ENCODE measurements around the gene GNG2.

- TF ChIP-seq CTCF (IDR thresholded peaks at IDR 0.05), result no peak
- TF ChIP-seq POLR2A (IDR thresholded peaks at IDR 0.05), result no peak
Measured at GRCh38 chr14:51850651-51851050, 9.8 kb upstream of the GNG2 start.

Data from thyroid gland (tissue), 4 donors.